ENCODE measurements around the gene FHOD1. TPM values are rescaled to one million over a fixed set of nuclear protein-coding genes. Genes with fewer than 3 reads are reported as not detected.
A peak's percentile ranks its signal among the peaks of the same experiment; 100 is the strongest.

FHOD1 gene
- total and polyA plus RNA-seq, 2 of the 13 experiments (the other 11 are each of a cell fraction or from before 2014, with no cell fraction given), result 20.0 to 20.8 TPM

GRCh38 chr16:67249178-67250044, 2.1 kb upstream of the FHOD1 start (continued):
- TF ChIP-seq AKNA (CRISPR knock-in tag; IDR thresholded peaks at IDR 0.05; ENCODE audit: borderline replicate concordance) (no peak), TAF1 (CRISPR knock-in tag; IDR thresholded peaks at IDR 0.05) (0 out of 2 replicates have a peak, but pooled peaks have one; percentile 10), ZNF773 (CRISPR knock-in tag; IDR thresholded peaks at IDR 0.05; ENCODE audit: borderline replicate concordance) (no peak), ZNF281 (CRISPR knock-in tag; IDR thresholded peaks at IDR 0.05; ENCODE audit: borderline replicate concordance) (no peak), TFE3 (CRISPR knock-in tag; IDR thresholded peaks at IDR 0.05) (no peak), SRSF4 (IDR thresholded peaks at IDR 0.05; ENCODE audit: low read depth, low read length, poor library complexity, severe bottlenecking) (no peak), ZNF225 (CRISPR knock-in tag; IDR thresholded peaks at IDR 0.05) (no peak; the same call in 1 of the 2 replicates), ZNF879 (CRISPR knock-in tag; IDR thresholded peaks at IDR 0.05) (no peak), HMG20B (CRISPR knock-in tag; conservative IDR thresholded peaks at IDR 0.05) (no peak), E2F2 (CRISPR knock-in tag; IDR thresholded peaks at IDR 0.05; ENCODE audit: borderline replicate concordance) (no peak), ZSCAN29 (CRISPR knock-in tag; conservative IDR thresholded peaks at IDR 0.05) (no peak), RBM22 (optimal IDR thresholded peaks at IDR 0.05; ENCODE audit: low read length) (no peak), TFDP1 (CRISPR knock-in tag; IDR thresholded peaks at IDR 0.05; ENCODE audit: borderline replicate concordance) (no peak), RFXAP (CRISPR knock-in tag; IDR thresholded peaks at IDR 0.05; ENCODE audit: borderline replicate concordance) (no peak), ISL2 (CRISPR knock-in tag; IDR thresholded peaks at IDR 0.05) (no peak), MEIS2 (CRISPR knock-in tag; IDR thresholded peaks at IDR 0.05) (no peak)
